ENCODE data around the gene MAP2K1. TPM values are rescaled to one million over a fixed set of nuclear protein-coding genes. Genes with fewer than 3 reads are reported as not detected.

Gene MAP2K1
- total and polyA plus RNA-seq, 9 of the 15 experiments (the other 6 are each of a cell fraction or from before 2014, with no cell fraction given): 7.5 to 58.3 (median 30.0) TPM

DNA sequence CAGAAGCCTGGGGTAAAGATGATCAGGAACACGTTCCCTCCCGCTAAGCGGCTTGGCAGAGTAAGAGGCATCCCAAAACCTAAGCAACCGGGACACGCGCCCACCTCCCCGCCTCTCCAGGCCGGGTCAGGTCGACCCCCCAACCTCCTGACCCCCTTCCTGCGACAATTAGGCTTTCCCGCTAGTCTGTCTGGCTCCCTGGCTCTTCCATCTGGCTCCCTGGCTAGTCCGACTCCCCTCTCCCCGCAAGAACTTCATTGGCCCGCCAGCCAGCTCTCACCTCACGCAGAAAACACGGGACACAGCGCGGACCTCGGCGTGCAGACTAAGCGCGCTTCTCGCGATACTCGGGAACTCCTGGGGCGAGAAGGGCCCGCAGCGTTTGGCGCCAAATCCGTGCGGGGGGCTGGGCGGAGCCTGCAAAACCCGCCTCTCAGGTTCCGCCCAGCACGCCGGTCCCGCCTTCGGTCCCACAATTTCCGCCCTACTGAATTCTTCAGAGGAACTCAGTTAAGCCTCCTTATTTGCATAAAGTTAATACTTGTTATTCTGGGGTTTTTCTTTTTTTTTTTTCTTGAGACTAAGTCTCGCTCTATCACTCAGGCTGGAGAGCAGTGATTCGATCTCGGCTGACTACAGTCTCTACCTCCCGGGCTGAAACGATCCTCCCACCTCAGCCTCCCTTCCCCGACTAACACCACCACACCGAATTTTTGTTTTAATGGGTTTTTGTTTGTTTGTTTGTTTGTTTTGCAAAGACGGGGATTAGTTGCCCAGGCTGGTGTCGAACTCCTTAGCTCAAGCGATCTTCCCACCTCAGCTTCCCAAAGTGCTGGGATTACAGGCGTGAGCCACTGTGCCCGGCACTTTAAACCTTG lies 30.1 kb upstream of the MAP2K1 start, which contains the start of gene TIPIN (continued):
- TF ChIP-seq, protein P1, sequence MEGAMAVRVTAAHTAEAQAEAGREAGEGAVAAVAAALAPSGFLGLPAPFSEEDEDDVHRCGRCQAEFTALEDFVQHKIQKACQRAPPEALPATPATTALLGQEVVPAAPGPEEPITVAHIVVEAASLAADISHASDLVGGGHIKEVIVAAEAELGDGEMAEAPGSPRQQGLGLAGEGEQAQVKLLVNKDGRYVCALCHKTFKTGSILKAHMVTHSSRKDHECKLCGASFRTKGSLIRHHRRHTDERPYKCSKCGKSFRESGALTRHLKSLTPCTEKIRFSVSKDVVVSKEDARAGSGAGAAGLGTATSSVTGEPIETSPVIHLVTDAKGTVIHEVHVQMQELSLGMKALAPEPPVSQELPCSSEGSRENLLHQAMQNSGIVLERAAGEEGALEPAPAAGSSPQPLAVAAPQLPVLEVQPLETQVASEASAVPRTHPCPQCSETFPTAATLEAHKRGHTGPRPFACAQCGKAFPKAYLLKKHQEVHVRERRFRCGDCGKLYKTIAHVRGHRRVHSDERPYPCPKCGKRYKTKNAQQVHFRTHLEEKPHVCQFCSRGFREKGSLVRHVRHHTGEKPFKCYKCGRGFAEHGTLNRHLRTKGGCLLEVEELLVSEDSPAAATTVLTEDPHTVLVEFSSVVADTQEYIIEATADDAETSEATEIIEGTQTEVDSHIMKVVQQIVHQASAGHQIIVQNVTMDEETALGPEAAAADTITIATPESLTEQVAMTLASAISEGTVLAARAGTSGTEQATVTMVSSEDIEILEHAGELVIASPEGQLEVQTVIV (CRISPR knock-in tag; IDR thresholded peaks at IDR 0.05; ENCODE audit: borderline replicate concordance): no peak
- no peak for TF ChIP-seq TEAD2 (tag; IDR thresholded peaks at IDR 0.05)
- no peak for TF ChIP-seq SP2 (IDR thresholded peaks at IDR 0.05; ENCODE audit: extremely low read depth, low read depth, low read length, poor library complexity, severe bottlenecking)
- no peak for TF ChIP-seq PCBP2 (IDR thresholded peaks at IDR 0.05; ENCODE audit: low read depth, low read length, poor library complexity, severe bottlenecking)
- no peak for TF ChIP-seq ZNF764 (CRISPR knock-in tag; IDR thresholded peaks at IDR 0.05; ENCODE audit: low read depth)
- TF ChIP-seq SETDB1 (IDR thresholded peaks at IDR 0.05; ENCODE audit: low read length): no peak
- peak; percentile 60 for TF ChIP-seq HNRNPLL (IDR thresholded peaks at IDR 0.05; ENCODE audit: low read depth, low read length, poor library complexity, severe bottlenecking)
- TF ChIP-seq, protein P2, sequence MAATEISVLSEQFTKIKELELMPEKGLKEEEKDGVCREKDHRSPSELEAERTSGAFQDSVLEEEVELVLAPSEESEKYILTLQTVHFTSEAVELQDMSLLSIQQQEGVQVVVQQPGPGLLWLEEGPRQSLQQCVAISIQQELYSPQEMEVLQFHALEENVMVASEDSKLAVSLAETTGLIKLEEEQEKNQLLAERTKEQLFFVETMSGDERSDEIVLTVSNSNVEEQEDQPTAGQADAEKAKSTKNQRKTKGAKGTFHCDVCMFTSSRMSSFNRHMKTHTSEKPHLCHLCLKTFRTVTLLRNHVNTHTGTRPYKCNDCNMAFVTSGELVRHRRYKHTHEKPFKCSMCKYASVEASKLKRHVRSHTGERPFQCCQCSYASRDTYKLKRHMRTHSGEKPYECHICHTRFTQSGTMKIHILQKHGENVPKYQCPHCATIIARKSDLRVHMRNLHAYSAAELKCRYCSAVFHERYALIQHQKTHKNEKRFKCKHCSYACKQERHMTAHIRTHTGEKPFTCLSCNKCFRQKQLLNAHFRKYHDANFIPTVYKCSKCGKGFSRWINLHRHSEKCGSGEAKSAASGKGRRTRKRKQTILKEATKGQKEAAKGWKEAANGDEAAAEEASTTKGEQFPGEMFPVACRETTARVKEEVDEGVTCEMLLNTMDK (IDR thresholded peaks at IDR 0.05; ENCODE audit: borderline replicate concordance, insufficient read depth, low read depth, low read length, poor library complexity, severe bottlenecking): no peak
- TF ChIP-seq, protein P3, sequence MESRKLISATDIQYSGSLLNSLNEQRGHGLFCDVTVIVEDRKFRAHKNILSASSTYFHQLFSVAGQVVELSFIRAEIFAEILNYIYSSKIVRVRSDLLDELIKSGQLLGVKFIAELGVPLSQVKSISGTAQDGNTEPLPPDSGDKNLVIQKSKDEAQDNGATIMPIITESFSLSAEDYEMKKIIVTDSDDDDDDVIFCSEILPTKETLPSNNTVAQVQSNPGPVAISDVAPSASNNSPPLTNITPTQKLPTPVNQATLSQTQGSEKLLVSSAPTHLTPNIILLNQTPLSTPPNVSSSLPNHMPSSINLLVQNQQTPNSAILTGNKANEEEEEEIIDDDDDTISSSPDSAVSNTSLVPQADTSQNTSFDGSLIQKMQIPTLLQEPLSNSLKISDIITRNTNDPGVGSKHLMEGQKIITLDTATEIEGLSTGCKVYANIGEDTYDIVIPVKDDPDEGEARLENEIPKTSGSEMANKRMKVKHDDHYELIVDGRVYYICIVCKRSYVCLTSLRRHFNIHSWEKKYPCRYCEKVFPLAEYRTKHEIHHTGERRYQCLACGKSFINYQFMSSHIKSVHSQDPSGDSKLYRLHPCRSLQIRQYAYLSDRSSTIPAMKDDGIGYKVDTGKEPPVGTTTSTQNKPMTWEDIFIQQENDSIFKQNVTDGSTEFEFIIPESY (CRISPR knock-in tag; IDR thresholded peaks at IDR 0.05): peak; percentile 52; the same call in 1 of the 2 replicates
- TF ChIP-seq, protein P4, sequence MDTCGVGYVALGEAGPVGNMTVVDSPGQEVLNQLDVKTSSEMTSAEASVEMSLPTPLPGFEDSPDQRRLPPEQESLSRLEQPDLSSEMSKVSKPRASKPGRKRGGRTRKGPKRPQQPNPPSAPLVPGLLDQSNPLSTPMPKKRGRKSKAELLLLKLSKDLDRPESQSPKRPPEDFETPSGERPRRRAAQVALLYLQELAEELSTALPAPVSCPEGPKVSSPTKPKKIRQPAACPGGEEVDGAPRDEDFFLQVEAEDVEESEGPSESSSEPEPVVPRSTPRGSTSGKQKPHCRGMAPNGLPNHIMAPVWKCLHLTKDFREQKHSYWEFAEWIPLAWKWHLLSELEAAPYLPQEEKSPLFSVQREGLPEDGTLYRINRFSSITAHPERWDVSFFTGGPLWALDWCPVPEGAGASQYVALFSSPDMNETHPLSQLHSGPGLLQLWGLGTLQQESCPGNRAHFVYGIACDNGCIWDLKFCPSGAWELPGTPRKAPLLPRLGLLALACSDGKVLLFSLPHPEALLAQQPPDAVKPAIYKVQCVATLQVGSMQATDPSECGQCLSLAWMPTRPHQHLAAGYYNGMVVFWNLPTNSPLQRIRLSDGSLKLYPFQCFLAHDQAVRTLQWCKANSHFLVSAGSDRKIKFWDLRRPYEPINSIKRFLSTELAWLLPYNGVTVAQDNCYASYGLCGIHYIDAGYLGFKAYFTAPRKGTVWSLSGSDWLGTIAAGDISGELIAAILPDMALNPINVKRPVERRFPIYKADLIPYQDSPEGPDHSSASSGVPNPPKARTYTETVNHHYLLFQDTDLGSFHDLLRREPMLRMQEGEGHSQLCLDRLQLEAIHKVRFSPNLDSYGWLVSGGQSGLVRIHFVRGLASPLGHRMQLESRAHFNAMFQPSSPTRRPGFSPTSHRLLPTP (IDR thresholded peaks at IDR 0.05; ENCODE audit: borderline replicate concordance, extremely low read depth, insufficient read length): no peak
- peak; percentile 55 for TF ChIP-seq HDAC2 (IDR thresholded peaks at IDR 0.05)
- no peak for TF ChIP-seq ZNF253 (CRISPR knock-in tag; conservative IDR thresholded peaks at IDR 0.05)
- TF ChIP-seq YY1 (IDR thresholded peaks at IDR 0.05; ENCODE audit: borderline replicate concordance in 1 of 3, control insufficient read depth in 1 of 3, extremely low read depth in 1 of 3, insufficient read depth in 3 of 3, insufficient read length in 1 of 3, insufficient replicate concordance in 2 of 3, low read depth in 1 of 3, low read length in 2 of 3): peak in 2 of 3 experiments; percentile 25 to 74
